A549 (cell line): ENCODE data around the gene TEX13D. TPM values are rescaled to one million over a fixed set of nuclear protein-coding genes. Genes with fewer than 3 reads are reported as not detected.

Experiments used
- ATAC-seq, 2 experiments: fragments of 200-7000 bp in 1 of 2; fragments of >200 bp in 1 of 2; cut with Nextera tagmentation in 1 of 2; cut with Tn5 transposase in 1 of 2; 3 replicates each; pipeline versions ENCODE4 v1.8.0 to v1.9.1; 2018 to 2020; ENCODE audit warnings: mild to moderate bottlenecking in 1 of 2, moderate library complexity in 1 of 2
- CTCF ChIA-PET: fragments of 300-600 bp; sonication (Branson Sonifier 250); formaldehyde crosslinking; extraction: SDS; loops from one replicate; lab custom pipeline; 2021; ENCODE audit warnings: antibody characterized with exemption, inconsistent platforms; lab: Yijun Ruan, JAX
- POLR2A ChIA-PET: fragments of 350-600 bp; formaldehyde crosslinking; extraction: SDS; loops from one replicate; lab custom pipeline; 2021; ENCODE audit warnings: antibody characterized with exemption, inconsistent platforms; lab: Yijun Ruan, JAX
- DNase-seq, 2 experiments: peaks; one replicate each; pipeline versions ENCODE4 v3.0.0 to v3.0.0-alpha.2; 2011 to 2016; ENCODE audit warnings: low read depth in 1 of 2, low spot score in 1 of 2
- FAIRE-seq: peaks from 2 replicates; lab custom pipeline; 2011; peaks lifted over from hg19 to GRCh38; lab: Jason Lieb, UNC
- H3K27ac ChIP-seq, 2 experiments: fragments of >200 bp; sonication (Bioruptor Twin); formaldehyde crosslinking; 3 replicates each; pipeline ENCODE4 v1.5.1; 2016 to 2017
- H3K4me1 ChIP-seq: fragments of >200 bp; sonication (Bioruptor Twin); formaldehyde crosslinking; 3 replicates; pipeline ENCODE4 v1.6.1; 2016
- H3K4me2 ChIP-seq: fragments of >200 bp; sonication (Bioruptor Twin); formaldehyde crosslinking; 3 replicates; pipeline ENCODE4 v1.6.1; 2016
- H3K4me3 ChIP-seq: fragments of >200 bp; sonication (Bioruptor Twin); formaldehyde crosslinking; 3 replicates; pipeline ENCODE4 v1.5.1; 2016
- H3K9me3 ChIP-seq: fragments of >200 bp; sonication (Bioruptor Twin); formaldehyde crosslinking; 3 replicates; pipeline ENCODE4 v1.6.1; 2016
- CEBPB ChIP-seq, 2 experiments: fragments of >200 bp in 1 of 2; sonication (Bioruptor Twin) in 1 of 2; formaldehyde crosslinking in 1 of 2; IDR thresholded peaks; 2 replicates each; pipeline ENCODE4 v1.6.1; 2012 to 2016
- CHD4 ChIP-seq: fragments of 200-600 bp; sonication (generic); IDR thresholded peaks from 2 replicates; pipeline ENCODE4 v1.6.1; 2016; ENCODE audit warnings: antibody characterized with exemption, mild to moderate bottlenecking, borderline replicate concordance
- CTCF ChIP-seq: fragments of >200 bp; sonication (Bioruptor Twin); formaldehyde crosslinking; IDR thresholded peaks from 3 replicates; pipeline ENCODE4 v1.5.1; 2016
- E2F6 ChIP-seq: IDR thresholded peaks from 2 replicates; pipeline ENCODE4 v1.6.1; 2012; ENCODE audit warnings: low read depth, borderline replicate concordance
- EHF ChIP-seq: fragments of 250-450 bp; sonication (Bioruptor Pico); IDR thresholded peaks from 2 replicates; pipeline ENCODE4 v1.5.0; 2020; ENCODE audit warnings: mild to moderate bottlenecking
- EHMT2 ChIP-seq: fragments of 200-600 bp; sonication (generic); IDR thresholded peaks from 2 replicates; pipeline ENCODE4 v1.6.1; 2016; ENCODE audit warnings: antibody characterized with exemption, low read depth, mild to moderate bottlenecking, moderate library complexity
- FOSB ChIP-seq: fragments of 250-450 bp; sonication (Bioruptor Pico); IDR thresholded peaks from 2 replicates; pipeline ENCODE4 v1.5.0; 2020; ENCODE audit warnings: mild to moderate bottlenecking, moderate library complexity
- FOSL2 ChIP-seq, 2 experiments: fragments of 450-650 bp in 1 of 2; fragments of >200 bp in 1 of 2; sonication (Bioruptor Twin) in 1 of 2; formaldehyde crosslinking; IDR thresholded peaks; 2 replicates each; pipeline versions ENCODE4 v1.5.0 to v1.6.1; 2016 to 2020; ENCODE audit warnings: mild to moderate bottlenecking in 1 of 2, moderate library complexity in 1 of 2
- HES2 ChIP-seq: fragments of >200 bp; sonication (Bioruptor Twin); formaldehyde crosslinking; IDR thresholded peaks from 2 replicates; pipeline ENCODE4 v1.6.1; 2016
- HEYL ChIP-seq: fragments of 250-450 bp; sonication (Bioruptor Pico); IDR thresholded peaks from 2 replicates; pipeline ENCODE4 v1.8.0; 2021; ENCODE audit warnings: mild to moderate bottlenecking, moderate library complexity
- HOXA7 ChIP-seq: fragments of 250-450 bp; sonication (Bioruptor Pico); IDR thresholded peaks from 2 replicates; pipeline ENCODE4 v1.5.0; 2020; ENCODE audit warnings: mild to moderate bottlenecking, moderate library complexity
- HOXB13 ChIP-seq: fragments of 250-450 bp; sonication (Bioruptor Pico); IDR thresholded peaks from 2 replicates; pipeline ENCODE4 v1.5.0; 2020; ENCODE audit warnings: low read depth, mild to moderate bottlenecking, moderate library complexity
- KDM1A ChIP-seq: fragments of 200-600 bp; sonication (generic); IDR thresholded peaks from 2 replicates; pipeline ENCODE4 v1.6.1; 2016; ENCODE audit warnings: low read depth, mild to moderate bottlenecking
- MAFK ChIP-seq: fragments of 450-650 bp; IDR thresholded peaks from 2 replicates; pipeline ENCODE4 v1.6.1; 2014; ENCODE audit not compliant: partially characterized antibody
- RARB ChIP-seq: fragments of 250-450 bp; sonication (Bioruptor Pico); IDR thresholded peaks from 2 replicates; pipeline ENCODE4 v1.8.0; 2021; ENCODE audit warnings: mild to moderate bottlenecking, moderate library complexity
- RCOR1 ChIP-seq: fragments of 150-350 bp; IDR thresholded peaks from 2 replicates; pipeline ENCODE4 v1.6.1; 2014; ENCODE audit warnings: antibody characterized with exemption, low read length, low read depth
- RFX5 ChIP-seq: fragments of 450-650 bp; IDR thresholded peaks from 2 replicates; pipeline ENCODE4 v1.7.1; 2014; ENCODE audit warnings: antibody characterized with exemption, mild to moderate bottlenecking, moderate library complexity
- SMC3 ChIP-seq: fragments of >200 bp; sonication (Bioruptor Twin); formaldehyde crosslinking; IDR thresholded peaks from 3 replicates; pipeline ENCODE4 v1.6.1; 2018; ENCODE audit warnings: inconsistent platforms
- SREBF2 ChIP-seq: fragments of 450-650 bp; IDR thresholded peaks from 2 replicates; pipeline ENCODE4 v1.6.1; 2014; ENCODE audit warnings: mild to moderate bottlenecking, moderate library complexity
- TFCP2L1 ChIP-seq: fragments of 250-450 bp; sonication (Bioruptor Pico); IDR thresholded peaks from 2 replicates; pipeline ENCODE4 v1.5.0; 2021; ENCODE audit warnings: mild to moderate bottlenecking
- TP53 ChIP-seq: fragments of 250-450 bp; sonication (Bioruptor Pico); IDR thresholded peaks from 2 replicates; pipeline ENCODE4 v1.5.0; 2021; ENCODE audit warnings: mild to moderate bottlenecking, moderate library complexity
- ZNF302 ChIP-seq: fragments of 250-450 bp; sonication (Bioruptor Pico); IDR thresholded peaks from 2 replicates; pipeline ENCODE4 v1.9.0; 2021; ENCODE audit warnings: inconsistent platforms, mild to moderate bottlenecking, moderate library complexity
- ZSCAN20 ChIP-seq: fragments of 250-450 bp; sonication (Bioruptor Pico); IDR thresholded peaks from 2 replicates; pipeline ENCODE4 v1.8.0; 2022; ENCODE audit warnings: mild to moderate bottlenecking, moderate library complexity
- WGBS: methylation state at CpG from one replicate; pipeline ENCODE4 v1.1.6; 2017; ENCODE audit errors: missing lambda C conversion rate; 5-methylcytosine and 5-hydroxymethylcytosine counted together
- polyA plus RNA-seq, 4 experiments: library from polyadenylated mRNA; depleted of rRNA in 3 of 4; stranded (reverse); fragments of >200 nt; fragmentation: RNase III in 1 of 4; extraction: RNeasy Plus Mini Kit Qiagen cat#74134 plus additional on column Dnase treatment in 1 of 4; gene quantifications; 2 replicates in 3 of 4; 3 replicates in 1 of 4; pipeline ENCODE4 v1.2.3, GENCODE V29; 2011 to 2017
- TF ChIP-seq, protein P1 (sequence below): fragments of 250-450 bp; sonication (Bioruptor Pico); IDR thresholded peaks from 2 replicates; pipeline ENCODE4 v1.5.0; 2020; ENCODE audit warnings: low read depth, mild to moderate bottlenecking, moderate library complexity

Gene TEX13D
- polyA plus RNA-seq, 2 of the 4 experiments (the other 2 are of a cell fraction) = not detected

DNA sequence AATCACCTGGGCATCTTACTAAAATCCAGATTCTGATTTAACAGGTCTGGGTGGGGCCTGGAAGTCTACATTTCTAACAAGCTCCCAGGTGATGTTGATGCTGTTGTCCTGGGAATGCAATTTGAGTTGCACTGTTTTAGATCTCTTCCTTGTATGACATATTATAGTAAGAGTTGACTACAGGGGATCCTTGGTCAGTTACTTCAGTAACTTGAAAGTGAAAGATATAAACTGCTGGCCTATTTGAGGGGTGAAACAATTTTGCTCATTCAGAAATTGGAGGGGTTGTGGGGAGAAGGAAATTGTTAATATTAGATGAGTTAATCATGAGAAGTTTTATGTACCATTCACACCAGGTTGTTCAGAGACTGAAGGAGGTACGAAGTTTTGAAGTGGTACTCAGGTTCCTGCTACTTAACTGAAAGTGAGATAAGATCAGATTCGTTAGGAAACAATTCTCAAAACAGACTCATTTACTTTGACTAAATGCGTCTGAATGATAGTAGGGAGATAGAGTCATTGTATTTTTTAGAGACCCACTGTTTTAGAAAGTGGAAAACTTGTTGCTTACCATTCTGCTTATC lies 26.4 kb downstream of the TEX13D start (continued):
- TF ChIP-seq CTCF (no peak), ZSCAN20 (CRISPR knock-in tag) (no peak), ZNF302 (CRISPR knock-in tag) (no peak), KDM1A (no peak), HOXA7 (CRISPR knock-in tag) (no peak), RFX5 (no peak), HOXB13 (no peak), FOSL2 (IDR thresholded peaks at IDR 0.05) (no peak), FOSL2 (CRISPR knock-in tag; IDR thresholded peaks at IDR 0.05) (no peak)
- TF ChIP-seq, all 56 proteins: peak for 0

DNA sequence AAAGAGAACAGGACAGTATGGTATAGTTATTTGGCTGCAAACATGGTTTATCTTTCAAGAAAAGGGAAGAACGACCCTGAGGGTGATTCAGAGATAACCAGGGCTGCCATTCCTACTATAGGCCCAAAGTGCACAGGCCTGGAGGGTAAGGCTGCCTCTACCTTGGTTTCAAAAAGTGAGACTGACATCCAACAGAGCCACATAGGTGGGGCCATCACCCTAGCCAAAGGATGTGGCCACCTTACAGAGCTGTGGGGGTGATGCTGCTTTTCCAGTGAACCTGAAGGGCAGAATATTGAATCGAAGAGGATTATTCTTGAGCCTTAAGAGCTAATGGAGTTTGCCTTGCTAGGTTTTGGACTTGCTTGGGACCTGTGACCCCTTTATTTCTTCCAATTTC lies 29.6 kb downstream of the TEX13D start:
- no peak for DNase-seq
- Histone ChIP-seq H3K27ac (no peak overlapping the region), H3K9me3 (no peaks in the 10 kb centered on the region), H3K4me2 (no peak overlapping the region), H3K4me1 (no peaks in the 10 kb centered on the region), H3K4me3 (no peak overlapping the region)
- TF ChIP-seq HEYL (CRISPR knock-in tag) = no peak
- TF ChIP-seq CEBPB (IDR thresholded peaks at IDR 0.05) = no peak
- TF ChIP-seq HES2 = no peak
- TF ChIP-seq SREBF2 = no peak
- no peak for TF ChIP-seq RARB (CRISPR knock-in tag)
- TF ChIP-seq SMC3 = no peak
- TF ChIP-seq HOXA7 (CRISPR knock-in tag) = no peak
- TF ChIP-seq HOXB13 = no peak
- TF ChIP-seq CHD4 = no peak
- no peak for TF ChIP-seq FOSB (CRISPR knock-in tag)
- TF ChIP-seq TP53 (CRISPR knock-in tag) = no peak
- no peak for TF ChIP-seq EHMT2
- TF ChIP-seq EHF (CRISPR knock-in tag) = no peak
- no peak for TF ChIP-seq TFCP2L1 (CRISPR knock-in tag)
- no peak for TF ChIP-seq RFX5
- TF ChIP-seq KDM1A = no peak
- TF ChIP-seq E2F6 = no peak
- TF ChIP-seq ZNF302 (CRISPR knock-in tag) = no peak
- ChIA-PET CTCF (no interaction called here), POLR2A (no interaction called here)
- ATAC-seq = no peak
- no peak for FAIRE-seq
- WGBS = 0% methylated on average over 2 of the region's 2 CpGs

GRCh38 chrX:124362761-124363160 lies 30.3 kb downstream of the TEX13D start:
- H3K4me1 ChIP-seq = no peaks in the 10 kb centered on the region
- H3K9me3 ChIP-seq = no peaks in the 10 kb centered on the region
- no peak overlapping the region for H3K4me3 ChIP-seq
- 0% methylated on average over 1 of the region's 1 CpG for WGBS
- ATAC-seq (no peak), FAIRE-seq (no peak), DNase-seq (no peak)
- ChIA-PET POLR2A (no interaction called here), CTCF (no interaction called here)
- H3K4me2 ChIP-seq = no peak overlapping the region
- no peak overlapping the region for H3K27ac ChIP-seq
- TF ChIP-seq MAFK (no peak), RCOR1 (no peak), TP53 (CRISPR knock-in tag) (no peak)
- TF ChIP-seq, protein P1, sequence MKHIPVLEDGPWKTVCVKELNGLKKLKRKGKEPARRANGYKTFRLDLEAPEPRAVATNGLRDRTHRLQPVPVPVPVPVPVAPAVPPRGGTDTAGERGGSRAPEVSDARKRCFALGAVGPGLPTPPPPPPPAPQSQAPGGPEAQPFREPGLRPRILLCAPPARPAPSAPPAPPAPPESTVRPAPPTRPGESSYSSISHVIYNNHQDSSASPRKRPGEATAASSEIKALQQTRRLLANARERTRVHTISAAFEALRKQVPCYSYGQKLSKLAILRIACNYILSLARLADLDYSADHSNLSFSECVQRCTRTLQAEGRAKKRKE = no peak
